GM19463 (cell line): ENCODE results near the gene DENND1A.
"Not testable (repeated sequence)": the region's sequence is repeated elsewhere in the genome, so short reads cannot be mapped to it uniquely, and the experiment has no call there.

ENCODE experiments used
- ATAC-seq: cut with Tn5 transposase; IDR thresholded peaks from one replicate; pipeline ENCODE4 v1.9.1; 2021; ENCODE audit warnings: mild to moderate bottlenecking, moderate library complexity; ENCODE audit not compliant: unreplicated experiment

DENND1A gene

GRCh38 chr9:123447934-123448646, 481.8 kb downstream of the DENND1A start:
- no peak for ATAC-seq

GRCh38 chr9:123445981-123446610, 483.8 kb downstream of the DENND1A start:
- ATAC-seq, result no peak

- ATAC-seq, result no peak
These were observed 484.8 kb downstream of the DENND1A start for GRCh38 chr9:123445116-123445515.

- ATAC-seq, result no peak
These were observed 488.2 kb downstream of the DENND1A start for GRCh38 chr9:123441769-123442168.

- no peak for ATAC-seq
These were observed 489.7 kb downstream of the DENND1A start for GRCh38 chr9:123440256-123440655.

- ATAC-seq, result no peak
These were observed 491.1 kb downstream of the DENND1A start for GRCh38 chr9:123438821-123439220.

GRCh38 chr9:123438321-123438720, 491.6 kb downstream of the DENND1A start:
- ATAC-seq, result no peak

- no peak for ATAC-seq
These were observed 492.7 kb downstream of the DENND1A start for GRCh38 chr9:123437201-123437600.

GRCh38 chr9:123435471-123435870, 494.5 kb downstream of the DENND1A start:
- ATAC-seq, result no peak

- no peak for ATAC-seq
These were observed 495.2 kb downstream of the DENND1A start for GRCh38 chr9:123434619-123435240.

- no peak for ATAC-seq
These were observed 497.3 kb downstream of the DENND1A start for GRCh38 chr9:123432331-123433236.

- ATAC-seq, result no peak
These were observed 498.3 kb downstream of the DENND1A start for GRCh38 chr9:123431581-123431980.

- not testable (repeated sequence) for ATAC-seq
These were observed 501.5 kb downstream of the DENND1A start for GRCh38 chr9:123428450-123428849.

GRCh38 chr9:123426406-123426805, 503.5 kb downstream of the DENND1A start:
- ATAC-seq, result peak; percentile 81

- ATAC-seq, result no peak
These were observed 504.0 kb downstream of the DENND1A start for GRCh38 chr9:123425836-123426365.

GRCh38 chr9:123425261-123425821, 504.6 kb downstream of the DENND1A start:
- ATAC-seq, result no peak

GRCh38 chr9:123424552-123425225, 505.2 kb downstream of the DENND1A start:
- no peak for ATAC-seq

GRCh38 chr9:123424131-123424530, 505.8 kb downstream of the DENND1A start:
- ATAC-seq, result no peak

- no peak for ATAC-seq
These were observed 506.6 kb downstream of the DENND1A start for GRCh38 chr9:123423311-123423640.
